A549 (cell line): Measurements from ENCODE around the gene CTR9. TPM values are rescaled to one million over a fixed set of nuclear protein-coding genes. Genes with fewer than 3 reads are reported as not detected.
A peak's percentile ranks its signal among the peaks of the same experiment; 100 is the strongest.
"Not testable (repeated sequence)": the region's sequence is repeated elsewhere in the genome, so short reads cannot be mapped to it uniquely, and the experiment has no call there.

Experiments used
- ATAC-seq, 2 experiments: fragments of 200-7000 bp in 1 of 2; fragments of >200 bp in 1 of 2; cut with Nextera tagmentation in 1 of 2; cut with Tn5 transposase in 1 of 2; 3 replicates each; pipeline versions ENCODE4 v1.8.0 to v1.9.1; 2018 to 2020; ENCODE audit warnings: mild to moderate bottlenecking in 1 of 2, moderate library complexity in 1 of 2
- CTCF ChIA-PET: fragments of 300-600 bp; sonication (Branson Sonifier 250); formaldehyde crosslinking; extraction: SDS; loops from one replicate; lab custom pipeline; 2021; ENCODE audit warnings: antibody characterized with exemption, inconsistent platforms; lab: Yijun Ruan, JAX
- POLR2A ChIA-PET: fragments of 350-600 bp; formaldehyde crosslinking; extraction: SDS; loops from one replicate; lab custom pipeline; 2021; ENCODE audit warnings: antibody characterized with exemption, inconsistent platforms; lab: Yijun Ruan, JAX
- DNase-seq, 2 experiments: peaks; one replicate each; pipeline versions ENCODE4 v3.0.0 to v3.0.0-alpha.2; 2011 to 2016; ENCODE audit warnings: low read depth in 1 of 2, low spot score in 1 of 2
- FAIRE-seq: peaks from 2 replicates; lab custom pipeline; 2011; peaks lifted over from hg19 to GRCh38; lab: Jason Lieb, UNC
- H3K27ac ChIP-seq, 2 experiments: fragments of >200 bp; sonication (Bioruptor Twin); formaldehyde crosslinking; 3 replicates each; pipeline ENCODE4 v1.5.1; 2016 to 2017
- H3K4me1 ChIP-seq: fragments of >200 bp; sonication (Bioruptor Twin); formaldehyde crosslinking; 3 replicates; pipeline ENCODE4 v1.6.1; 2016
- H3K4me2 ChIP-seq: fragments of >200 bp; sonication (Bioruptor Twin); formaldehyde crosslinking; 3 replicates; pipeline ENCODE4 v1.6.1; 2016
- H3K4me3 ChIP-seq: fragments of >200 bp; sonication (Bioruptor Twin); formaldehyde crosslinking; 3 replicates; pipeline ENCODE4 v1.5.1; 2016
- H3K9me3 ChIP-seq: fragments of >200 bp; sonication (Bioruptor Twin); formaldehyde crosslinking; 3 replicates; pipeline ENCODE4 v1.6.1; 2016
- BHLHE40 ChIP-seq: IDR thresholded peaks from 2 replicates; pipeline ENCODE4 v1.6.1; 2012; ENCODE audit warnings: low read depth, low read length, inconsistent platforms
- FOSL2 ChIP-seq, 2 experiments: fragments of 450-650 bp in 1 of 2; fragments of >200 bp in 1 of 2; sonication (Bioruptor Twin) in 1 of 2; formaldehyde crosslinking; IDR thresholded peaks; 2 replicates each; pipeline versions ENCODE4 v1.5.0 to v1.6.1; 2016 to 2020; ENCODE audit warnings: mild to moderate bottlenecking in 1 of 2, moderate library complexity in 1 of 2
- HOXB13 ChIP-seq: fragments of 250-450 bp; sonication (Bioruptor Pico); IDR thresholded peaks from 2 replicates; pipeline ENCODE4 v1.5.0; 2020; ENCODE audit warnings: low read depth, mild to moderate bottlenecking, moderate library complexity
- JUNB ChIP-seq: fragments of >200 bp; sonication (Bioruptor Twin); formaldehyde crosslinking; IDR thresholded peaks from 2 replicates; pipeline ENCODE4 v1.6.1; 2016
- KDM1A ChIP-seq: fragments of 200-600 bp; sonication (generic); IDR thresholded peaks from 2 replicates; pipeline ENCODE4 v1.6.1; 2016; ENCODE audit warnings: low read depth, mild to moderate bottlenecking
- MYC ChIP-seq: IDR thresholded peaks from 2 replicates; pipeline ENCODE4 v1.6.1; 2012; ENCODE audit warnings: mild to moderate bottlenecking, inconsistent platforms, low read length, improper control_type of control experiment, borderline replicate concordance
- NFE2L2 ChIP-seq: fragments of 150-350 bp; conservative IDR thresholded peaks from 2 replicates; pipeline ENCODE4 v1.6.1; 2014; ENCODE audit warnings: low read length
- NPAS2 ChIP-seq: fragments of 250-450 bp; sonication (Bioruptor Pico); IDR thresholded peaks from 2 replicates; pipeline ENCODE4 v1.8.0; 2022; ENCODE audit warnings: mild to moderate bottlenecking, moderate library complexity, borderline replicate concordance
- POLR2A ChIP-seq: IDR thresholded peaks from 2 replicates; pipeline ENCODE4 v1.6.1; 2012; ENCODE audit warnings: mild to moderate bottlenecking, low read length
- RAD21 ChIP-seq, 2 experiments: fragments of >200 bp in 1 of 2; sonication (Bioruptor Twin) in 1 of 2; formaldehyde crosslinking in 1 of 2; IDR thresholded peaks in 1 of 2; conservative IDR thresholded peaks in 1 of 2; 2 replicates in 1 of 2; 3 replicates in 1 of 2; pipeline ENCODE4 v1.6.1; 2012 to 2018; ENCODE audit warnings: inconsistent platforms in 1 of 2
- RCOR1 ChIP-seq: fragments of 150-350 bp; IDR thresholded peaks from 2 replicates; pipeline ENCODE4 v1.6.1; 2014; ENCODE audit warnings: antibody characterized with exemption, low read length, low read depth
- RFX5 ChIP-seq: fragments of 450-650 bp; IDR thresholded peaks from 2 replicates; pipeline ENCODE4 v1.7.1; 2014; ENCODE audit warnings: antibody characterized with exemption, mild to moderate bottlenecking, moderate library complexity
- RNF2 ChIP-seq: fragments of 200-600 bp; sonication (generic); IDR thresholded peaks from 2 replicates; pipeline ENCODE4 v1.6.1; 2016; ENCODE audit warnings: low read depth, mild to moderate bottlenecking, antibody characterized with exemption, moderate library complexity, borderline replicate concordance
- SMC3 ChIP-seq: fragments of >200 bp; sonication (Bioruptor Twin); formaldehyde crosslinking; IDR thresholded peaks from 3 replicates; pipeline ENCODE4 v1.6.1; 2018; ENCODE audit warnings: inconsistent platforms
- TP53 ChIP-seq: fragments of 250-450 bp; sonication (Bioruptor Pico); IDR thresholded peaks from 2 replicates; pipeline ENCODE4 v1.5.0; 2021; ENCODE audit warnings: mild to moderate bottlenecking, moderate library complexity
- ZC3H11A ChIP-seq: fragments of 450-650 bp; IDR thresholded peaks from 2 replicates; pipeline ENCODE4 v1.6.1; 2014; ENCODE audit warnings: antibody characterized with exemption, mild to moderate bottlenecking
- ZFP36 ChIP-seq: fragments of 450-650 bp; IDR thresholded peaks from 2 replicates; pipeline ENCODE4 v1.6.1; 2014; ENCODE audit warnings: borderline replicate concordance; ENCODE audit not compliant: partially characterized antibody
- ZNF302 ChIP-seq: fragments of 250-450 bp; sonication (Bioruptor Pico); IDR thresholded peaks from 2 replicates; pipeline ENCODE4 v1.9.0; 2021; ENCODE audit warnings: inconsistent platforms, mild to moderate bottlenecking, moderate library complexity
- WGBS: methylation state at CpG from one replicate; pipeline ENCODE4 v1.1.6; 2017; ENCODE audit errors: missing lambda C conversion rate; 5-methylcytosine and 5-hydroxymethylcytosine counted together
- polyA plus RNA-seq, 4 experiments: library from polyadenylated mRNA; depleted of rRNA in 3 of 4; stranded (reverse); fragments of >200 nt; fragmentation: RNase III in 1 of 4; extraction: RNeasy Plus Mini Kit Qiagen cat#74134 plus additional on column Dnase treatment in 1 of 4; gene quantifications; 2 replicates in 3 of 4; 3 replicates in 1 of 4; pipeline ENCODE4 v1.2.3, GENCODE V29; 2011 to 2017
- TF ChIP-seq, protein P1 (sequence below): fragments of >200 bp; sonication (Bioruptor Twin); formaldehyde crosslinking; IDR thresholded peaks from 3 replicates; pipeline ENCODE4 v1.5.1; 2016
- TF ChIP-seq, protein P2 (sequence below): fragments of >200 bp; sonication (Bioruptor Twin); formaldehyde crosslinking; IDR thresholded peaks from 2 replicates; pipeline ENCODE4 v1.6.1; 2016
- TF ChIP-seq, protein P3 (sequence below): IDR thresholded peaks from 2 replicates; pipeline ENCODE4 v1.6.1; 2012; ENCODE audit warnings: low read depth, borderline replicate concordance
- TF ChIP-seq, protein P4 (sequence below): fragments of 250-450 bp; sonication (Bioruptor Pico); IDR thresholded peaks from 2 replicates; pipeline ENCODE4 v1.5.0; 2020; ENCODE audit warnings: low read depth, mild to moderate bottlenecking, moderate library complexity
- TF ChIP-seq, protein P5 (sequence below): fragments of >200 bp; sonication (Bioruptor Twin); formaldehyde crosslinking; IDR thresholded peaks from 3 replicates; pipeline ENCODE4 v1.6.1; 2016

Gene CTR9
- polyA plus RNA-seq, 2 of the 4 experiments (the other 2 are of a cell fraction) = 24.8 to 35.0 TPM

DNA sequence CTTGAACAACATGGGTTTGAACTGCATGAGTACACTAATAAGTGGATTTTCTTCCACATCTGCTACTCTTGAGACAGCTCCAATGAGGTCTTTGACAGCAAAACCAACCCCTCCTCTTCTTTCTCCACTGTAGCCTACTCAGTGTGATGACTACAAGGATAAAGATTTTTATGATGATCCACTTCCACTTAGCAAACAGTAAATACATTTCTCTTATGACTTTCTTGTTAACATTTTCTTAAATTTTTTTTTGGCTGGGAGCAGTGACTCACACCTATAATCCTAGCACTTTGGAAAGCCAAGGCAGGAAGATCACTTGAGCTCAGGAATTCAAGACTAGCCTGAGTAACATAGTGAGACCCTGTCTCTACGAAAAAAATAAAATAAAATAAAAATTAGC is 67.5 kb downstream of the CTR9 start:
- Histone ChIP-seq H3K4me2 (peak overlapping the region; percentile 40; the same call in 2 of the 3 replicates), H3K4me3 (no peak overlapping the region), H3K4me1 (peaks cover 11% of the 10 kb centered on the region; the same call in 2 of the 3 replicates), H3K9me3 (no peaks in the 10 kb centered on the region), H3K27ac (peak overlapping the region in 1 of 2 experiments; percentile 36; a peak in 1 of 6 replicates)
- TF ChIP-seq NFE2L2 (no peak), FOSL2 (IDR thresholded peaks at IDR 0.05) (peak; percentile 51; the same call in 1 of the 2 replicates), FOSL2 (CRISPR knock-in tag; IDR thresholded peaks at IDR 0.05) (peak; percentile 65), RNF2 (no peak), JUNB (peak; percentile 63)
- 7% methylated on average over 1 of the region's 1 CpG for WGBS
- ChIA-PET CTCF (interaction anchor here (0.8 to 2.6 kb wide), 6 partner anchors 9 to 210 kb away, joined by 3 to 8 read pairs (median 3); partner anchors contain the start of gene EIF4G2), POLR2A (interaction anchor here (1.3 to 3.1 kb wide), 2 partner anchors 10 to 22 kb away, joined by 3 to 27 read pairs; partner anchors contain the start of gene EIF4G2)
- DNase-seq (peak in 1 of 2 experiments; percentile 35), ATAC-seq (peak; percentile 56 to 85; a peak in 4 of 6 replicates), FAIRE-seq (no peak)

DNA sequence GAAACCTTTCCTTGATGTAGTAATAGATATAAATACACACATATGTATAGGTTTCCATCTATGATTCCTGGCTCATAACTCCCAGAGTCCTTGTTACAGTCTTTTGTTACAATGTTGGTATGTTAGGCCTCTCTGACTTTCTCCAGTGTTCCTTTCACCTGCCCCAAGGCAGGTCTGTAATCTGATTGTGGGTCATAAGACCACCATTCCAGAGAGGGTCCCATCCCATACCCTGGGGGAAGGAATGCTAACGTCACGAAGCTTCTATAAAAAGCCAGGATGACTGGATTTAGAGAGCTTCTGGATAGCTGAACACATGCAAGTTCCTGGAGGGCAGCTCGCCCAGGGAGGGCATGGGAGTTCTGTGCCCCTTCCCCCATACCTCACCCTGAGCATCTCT is 71.4 kb downstream of the CTR9 start:
- H3K27ac ChIP-seq, POLR2A ChIA-PET, H3K9me3 ChIP-seq, H3K4me2 ChIP-seq, ATAC-seq, H3K4me3 ChIP-seq, FAIRE-seq, CTCF ChIA-PET, DNase-seq: not testable (repeated sequence)
- peaks cover 11% of the 10 kb centered on the region; the same call in 2 of the 3 replicates for H3K4me1 ChIP-seq
- WGBS = 82% methylated on average over 3 of the region's 3 CpGs

DNA sequence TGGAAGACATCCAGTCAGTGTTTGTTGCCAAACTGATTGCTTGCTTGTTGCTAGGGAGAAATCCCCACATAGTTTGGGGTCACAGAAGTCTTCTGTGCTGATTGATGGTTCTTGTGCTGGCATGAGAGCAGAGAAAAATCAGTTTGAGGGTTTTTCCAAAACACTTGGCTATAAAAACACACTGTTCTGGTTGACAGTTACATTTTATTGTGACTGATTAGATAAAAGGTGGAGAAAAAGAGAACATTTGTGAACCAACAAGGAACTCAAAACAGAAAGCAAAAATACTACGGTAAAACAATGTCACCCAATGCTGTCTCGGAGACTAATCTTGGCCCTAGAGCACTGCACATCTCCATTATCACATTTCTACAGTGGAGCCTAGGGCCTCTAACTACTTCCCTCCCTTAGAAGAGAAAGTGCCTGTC is 72.1 kb downstream of the CTR9 start:
- no peak for FAIRE-seq
- ChIA-PET POLR2A (interaction anchor here (0.8 kb wide), 1 partner anchor 14 kb away, joined by 3 read pairs; the partner anchor contains the start of gene EIF4G2), CTCF (interaction anchor here (1.6 kb wide), 1 partner anchor 31 kb away, joined by 4 read pairs; no protein-coding TSS in a partner anchor)
- H3K4me2 ChIP-seq = no peak overlapping the region
- peaks cover 10% of the 10 kb centered on the region; the same call in 2 of the 3 replicates for H3K4me1 ChIP-seq
- no peak for ATAC-seq
- no peak overlapping the region for H3K27ac ChIP-seq
- no peak overlapping the region for H3K4me3 ChIP-seq
- H3K9me3 ChIP-seq = no peaks in the 10 kb centered on the region
- DNase-seq = no peak
- TF ChIP-seq RCOR1 (no peak), SMC3 (no peak), ZFP36 (no peak), JUNB (no peak), KDM1A (no peak), ZC3H11A (no peak), BHLHE40 (no peak), RFX5 (no peak)
- TF ChIP-seq, protein P1, sequence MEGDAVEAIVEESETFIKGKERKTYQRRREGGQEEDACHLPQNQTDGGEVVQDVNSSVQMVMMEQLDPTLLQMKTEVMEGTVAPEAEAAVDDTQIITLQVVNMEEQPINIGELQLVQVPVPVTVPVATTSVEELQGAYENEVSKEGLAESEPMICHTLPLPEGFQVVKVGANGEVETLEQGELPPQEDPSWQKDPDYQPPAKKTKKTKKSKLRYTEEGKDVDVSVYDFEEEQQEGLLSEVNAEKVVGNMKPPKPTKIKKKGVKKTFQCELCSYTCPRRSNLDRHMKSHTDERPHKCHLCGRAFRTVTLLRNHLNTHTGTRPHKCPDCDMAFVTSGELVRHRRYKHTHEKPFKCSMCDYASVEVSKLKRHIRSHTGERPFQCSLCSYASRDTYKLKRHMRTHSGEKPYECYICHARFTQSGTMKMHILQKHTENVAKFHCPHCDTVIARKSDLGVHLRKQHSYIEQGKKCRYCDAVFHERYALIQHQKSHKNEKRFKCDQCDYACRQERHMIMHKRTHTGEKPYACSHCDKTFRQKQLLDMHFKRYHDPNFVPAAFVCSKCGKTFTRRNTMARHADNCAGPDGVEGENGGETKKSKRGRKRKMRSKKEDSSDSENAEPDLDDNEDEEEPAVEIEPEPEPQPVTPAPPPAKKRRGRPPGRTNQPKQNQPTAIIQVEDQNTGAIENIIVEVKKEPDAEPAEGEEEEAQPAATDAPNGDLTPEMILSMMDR = no peak
- TF ChIP-seq, protein P2, sequence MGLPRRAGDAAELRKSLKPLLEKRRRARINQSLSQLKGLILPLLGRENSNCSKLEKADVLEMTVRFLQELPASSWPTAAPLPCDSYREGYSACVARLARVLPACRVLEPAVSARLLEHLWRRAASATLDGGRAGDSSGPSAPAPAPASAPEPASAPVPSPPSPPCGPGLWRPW = no peak
- 90% methylated on average over 2 of the region's 2 CpGs for WGBS

DNA sequence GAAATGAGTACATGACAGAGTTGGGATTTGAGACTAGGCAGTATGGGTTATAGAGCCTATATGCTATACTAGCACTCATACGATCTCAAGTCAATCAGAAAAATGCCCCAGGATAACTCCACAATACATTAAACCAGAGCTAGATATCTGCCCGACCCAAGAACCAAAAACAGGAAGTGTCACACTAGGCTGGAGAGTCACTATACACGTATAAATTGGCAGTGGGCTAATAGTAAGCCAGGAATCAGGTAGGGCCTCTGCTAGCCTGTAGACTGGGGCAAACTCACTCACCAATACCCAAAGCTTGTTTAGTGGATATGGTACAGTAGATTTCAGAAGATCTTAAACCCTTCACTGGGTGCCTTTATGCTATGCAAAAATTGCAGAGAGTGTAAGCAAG is 73.8 kb downstream of the CTR9 start:
- Histone ChIP-seq H3K4me2 (no peak overlapping the region), H3K4me3 (no peak overlapping the region), H3K27ac (no peak overlapping the region), H3K9me3 (no peaks in the 10 kb centered on the region), H3K4me1 (no peaks in the 10 kb centered on the region)
- ChIA-PET POLR2A (no interaction called here), CTCF (interaction anchor here (1.0 to 1.6 kb wide), 2 partner anchors 13 to 33 kb away, joined by 3 to 4 read pairs; no protein-coding TSS in a partner anchor)
- ATAC-seq (no peak), FAIRE-seq (no peak), DNase-seq (no peak)
- WGBS = 82% methylated on average over 3 of the region's 3 CpGs
- TF ChIP-seq, protein P3, sequence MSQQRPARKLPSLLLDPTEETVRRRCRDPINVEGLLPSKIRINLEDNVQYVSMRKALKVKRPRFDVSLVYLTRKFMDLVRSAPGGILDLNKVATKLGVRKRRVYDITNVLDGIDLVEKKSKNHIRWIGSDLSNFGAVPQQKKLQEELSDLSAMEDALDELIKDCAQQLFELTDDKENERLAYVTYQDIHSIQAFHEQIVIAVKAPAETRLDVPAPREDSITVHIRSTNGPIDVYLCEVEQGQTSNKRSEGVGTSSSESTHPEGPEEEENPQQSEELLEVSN = no peak
- no peak for TF ChIP-seq MYC
- TF ChIP-seq POLR2A = no peak
- TF ChIP-seq HOXB13 (CRISPR knock-in tag) = no peak
- no peak for TF ChIP-seq ZNF302
- no peak for TF ChIP-seq RCOR1
- TF ChIP-seq RAD21 (conservative IDR thresholded peaks at IDR 0.05 in 1 of 2, IDR thresholded peaks at IDR 0.05 in 1 of 2) = no peak
- TF ChIP-seq RNF2 = no peak
- TF ChIP-seq TP53 (CRISPR knock-in tag) = no peak
- no peak for TF ChIP-seq KDM1A
- no peak for TF ChIP-seq NPAS2
- TF ChIP-seq, protein P4, sequence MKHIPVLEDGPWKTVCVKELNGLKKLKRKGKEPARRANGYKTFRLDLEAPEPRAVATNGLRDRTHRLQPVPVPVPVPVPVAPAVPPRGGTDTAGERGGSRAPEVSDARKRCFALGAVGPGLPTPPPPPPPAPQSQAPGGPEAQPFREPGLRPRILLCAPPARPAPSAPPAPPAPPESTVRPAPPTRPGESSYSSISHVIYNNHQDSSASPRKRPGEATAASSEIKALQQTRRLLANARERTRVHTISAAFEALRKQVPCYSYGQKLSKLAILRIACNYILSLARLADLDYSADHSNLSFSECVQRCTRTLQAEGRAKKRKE (CRISPR knock-in tag) = no peak
- TF ChIP-seq, protein P5, sequence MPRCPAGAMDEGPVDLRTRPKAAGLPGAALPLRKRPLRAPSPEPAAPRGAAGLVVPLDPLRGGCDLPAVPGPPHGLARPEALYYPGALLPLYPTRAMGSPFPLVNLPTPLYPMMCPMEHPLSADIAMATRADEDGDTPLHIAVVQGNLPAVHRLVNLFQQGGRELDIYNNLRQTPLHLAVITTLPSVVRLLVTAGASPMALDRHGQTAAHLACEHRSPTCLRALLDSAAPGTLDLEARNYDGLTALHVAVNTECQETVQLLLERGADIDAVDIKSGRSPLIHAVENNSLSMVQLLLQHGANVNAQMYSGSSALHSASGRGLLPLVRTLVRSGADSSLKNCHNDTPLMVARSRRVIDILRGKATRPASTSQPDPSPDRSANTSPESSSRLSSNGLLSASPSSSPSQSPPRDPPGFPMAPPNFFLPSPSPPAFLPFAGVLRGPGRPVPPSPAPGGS = no peak
- no peak for TF ChIP-seq ZC3H11A
